GM12874 (cell line): ENCODE measurements around the gene ID3.

Source experiments
- TF ChIP-seq, protein P1 (sequence below): IDR thresholded peaks from 2 replicates; pipeline ENCODE4 v1.5.1; 2011; ENCODE audit warnings: low read depth, mild to moderate bottlenecking, control low read depth, low read length, moderate library complexity; ENCODE audit not compliant: insufficient read depth

The ID3 gene

GRCh38 chr1:23567996-23568607 lies 8.8 kb upstream of the ID3 start:
- TF ChIP-seq, protein P1, sequence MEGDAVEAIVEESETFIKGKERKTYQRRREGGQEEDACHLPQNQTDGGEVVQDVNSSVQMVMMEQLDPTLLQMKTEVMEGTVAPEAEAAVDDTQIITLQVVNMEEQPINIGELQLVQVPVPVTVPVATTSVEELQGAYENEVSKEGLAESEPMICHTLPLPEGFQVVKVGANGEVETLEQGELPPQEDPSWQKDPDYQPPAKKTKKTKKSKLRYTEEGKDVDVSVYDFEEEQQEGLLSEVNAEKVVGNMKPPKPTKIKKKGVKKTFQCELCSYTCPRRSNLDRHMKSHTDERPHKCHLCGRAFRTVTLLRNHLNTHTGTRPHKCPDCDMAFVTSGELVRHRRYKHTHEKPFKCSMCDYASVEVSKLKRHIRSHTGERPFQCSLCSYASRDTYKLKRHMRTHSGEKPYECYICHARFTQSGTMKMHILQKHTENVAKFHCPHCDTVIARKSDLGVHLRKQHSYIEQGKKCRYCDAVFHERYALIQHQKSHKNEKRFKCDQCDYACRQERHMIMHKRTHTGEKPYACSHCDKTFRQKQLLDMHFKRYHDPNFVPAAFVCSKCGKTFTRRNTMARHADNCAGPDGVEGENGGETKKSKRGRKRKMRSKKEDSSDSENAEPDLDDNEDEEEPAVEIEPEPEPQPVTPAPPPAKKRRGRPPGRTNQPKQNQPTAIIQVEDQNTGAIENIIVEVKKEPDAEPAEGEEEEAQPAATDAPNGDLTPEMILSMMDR, result no peak

DNA sequence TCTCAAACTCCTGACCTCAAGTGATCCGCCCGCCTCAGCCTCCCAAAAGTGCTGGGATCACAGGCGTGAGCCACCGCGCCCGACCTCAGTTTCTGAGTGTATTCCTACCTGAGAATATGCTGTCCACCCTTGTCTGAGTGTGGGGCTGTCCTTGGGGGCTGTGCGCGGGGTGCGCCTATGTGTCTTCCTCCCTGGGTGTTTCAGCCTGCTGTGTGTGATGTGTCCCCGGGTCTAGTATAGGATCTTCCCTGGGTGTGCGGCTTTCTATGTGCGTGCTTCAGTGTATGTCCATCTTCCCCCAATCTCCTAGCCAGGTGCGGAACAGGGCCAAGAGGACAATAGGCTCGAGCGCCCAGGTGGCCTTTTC lies 8.3 kb upstream of the ID3 start:
- TF ChIP-seq, protein P1, result no peak

DNA sequence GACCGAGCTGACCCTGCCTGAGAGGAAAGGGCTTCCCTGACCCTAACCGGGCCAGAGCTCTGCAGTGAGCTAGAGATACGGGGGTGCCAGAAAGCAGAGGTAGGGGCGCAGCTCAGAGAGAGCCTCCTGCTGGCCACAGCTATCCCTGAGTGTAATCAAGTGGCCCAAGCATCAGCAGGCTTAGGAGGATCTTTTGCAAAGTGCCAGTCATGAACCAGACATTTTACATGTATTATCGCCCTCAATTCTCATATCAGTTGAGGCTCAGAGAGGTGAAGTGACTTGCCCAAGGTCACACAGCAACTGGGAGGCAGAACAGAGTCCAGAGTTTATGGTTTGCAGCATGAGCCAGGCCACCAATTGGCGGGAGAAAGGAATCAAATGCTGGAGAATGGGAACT lies 7.0 kb upstream of the ID3 start:
- TF ChIP-seq, protein P1, result 0 out of 2 replicates have a peak, but pooled peaks have one; percentile 23

- TF ChIP-seq, protein P1, result no peak
These were observed 6.5 kb upstream of the ID3 start for GRCh38 chr1:23565776-23566175.

DNA sequence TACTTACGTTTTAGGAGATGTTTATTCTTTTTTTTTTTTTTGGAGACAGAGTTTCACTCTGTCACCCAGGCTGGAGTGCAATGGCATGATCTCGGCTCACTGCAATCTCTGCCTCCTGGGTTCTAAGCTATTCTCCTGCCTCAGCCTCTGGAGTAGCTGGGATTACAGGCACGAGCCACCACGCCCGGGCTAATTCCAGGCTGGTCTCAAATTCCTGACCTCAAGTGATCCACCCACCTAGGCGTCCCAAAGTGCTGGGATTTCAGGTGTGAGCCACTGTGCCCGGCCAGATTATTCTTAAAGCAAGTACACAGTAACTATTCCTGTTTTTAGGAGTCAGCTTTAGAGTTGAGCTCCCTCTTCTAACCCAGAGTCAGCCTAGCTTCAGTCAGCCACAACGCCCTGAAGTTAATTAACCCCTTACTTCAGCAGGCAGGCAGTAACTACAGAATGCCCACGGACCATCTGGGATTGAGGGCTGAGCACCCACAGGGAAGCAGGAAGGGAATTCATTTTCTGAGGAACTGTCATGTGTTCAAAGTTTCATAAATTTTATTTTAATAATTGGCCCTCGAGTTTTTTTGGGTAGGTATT lies 5.3 kb upstream of the ID3 start:
- TF ChIP-seq, protein P1, result no peak

DNA sequence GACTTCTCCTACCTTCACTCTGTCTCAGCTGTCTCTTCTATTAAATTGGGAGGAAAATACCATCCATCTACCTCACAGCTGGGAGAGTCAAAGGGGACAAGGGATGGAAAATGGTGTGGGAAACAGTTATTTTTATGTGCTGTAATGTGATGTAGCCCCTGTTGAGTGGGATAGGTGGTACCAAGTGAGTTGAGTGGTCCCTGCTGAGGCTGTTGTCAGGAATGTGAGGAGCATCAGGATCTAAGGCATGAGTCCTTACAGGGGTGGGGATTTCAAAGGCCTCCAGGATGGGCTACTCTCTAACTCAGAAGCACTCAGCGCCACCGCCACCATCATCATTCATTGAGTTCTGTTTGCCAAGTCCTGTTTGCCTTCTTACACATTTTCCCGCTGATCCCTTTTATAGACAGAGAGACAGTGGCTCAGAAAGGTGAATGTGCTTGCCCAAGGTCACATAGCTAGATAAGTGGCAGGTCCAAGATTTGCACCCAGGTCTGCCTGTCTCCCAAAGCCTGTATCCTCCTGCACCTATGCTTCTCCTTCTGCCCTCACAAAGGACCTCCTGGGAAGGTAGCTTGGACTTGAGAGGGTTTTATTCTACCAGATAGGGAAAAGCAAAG lies 4.6 kb upstream of the ID3 start:
- TF ChIP-seq, protein P1, result no peak

GRCh38 chr1:23563003-23563402 lies 3.7 kb upstream of the ID3 start:
- TF ChIP-seq, protein P1, result no peak
